Mesenchymal stem cell (in vitro differentiated cells and primary cell): ENCODE measurements around the gene FUCA2.

Source experiments
- DNase-seq: peaks from one replicate; pipeline ENCODE4 v3.0.0-alpha.2; 2013
- H2AFZ ChIP-seq: one replicate; pipeline ENCODE4 v1.6.1; 2013; ENCODE audit warnings: low read depth, mild to moderate bottlenecking, control low read depth, inconsistent platforms, low read length, moderate library complexity
- H2AK5ac ChIP-seq: 2 replicates; pipeline ENCODE4 v1.6.1; 2013; ENCODE audit warnings: low read length, moderate library complexity, mild to moderate bottlenecking, inconsistent platforms; ENCODE audit not compliant: severe bottlenecking
- H2BK120ac ChIP-seq: one replicate; pipeline ENCODE4 v1.6.1; 2013; ENCODE audit warnings: low read depth, mild to moderate bottlenecking, inconsistent platforms, low read length, moderate library complexity
- H2BK12ac ChIP-seq, 2 experiments: one replicate each; pipeline ENCODE4 v1.6.1; 2013; ENCODE audit warnings: inconsistent platforms in 2 of 2, low read length in 2 of 2, mild to moderate bottlenecking in 2 of 2, moderate library complexity in 2 of 2, control low read depth in 1 of 2
- H2BK15ac ChIP-seq: one replicate; pipeline ENCODE4 v1.6.1; 2013; ENCODE audit warnings: mild to moderate bottlenecking, low read depth, inconsistent platforms; ENCODE audit not compliant: poor library complexity, severe bottlenecking
- H2BK5ac ChIP-seq: 2 replicates; pipeline ENCODE4 v1.6.1; 2013; ENCODE audit warnings: low read depth, mild to moderate bottlenecking, low read length, control low read depth, inconsistent platforms; ENCODE audit not compliant: poor library complexity, severe bottlenecking
- H3K14ac ChIP-seq, 2 experiments: one replicate each; pipeline ENCODE4 v1.6.1; 2013; ENCODE audit warnings: inconsistent platforms in 2 of 2, low read length in 2 of 2, control low read depth in 1 of 2, mild to moderate bottlenecking in 1 of 2, moderate library complexity in 1 of 2
- H3K18ac ChIP-seq, 2 experiments: one replicate each; pipeline ENCODE4 v1.6.1; 2013; ENCODE audit warnings: inconsistent platforms in 2 of 2, low read length in 2 of 2, control low read depth in 1 of 2, low read depth in 1 of 2, mild to moderate bottlenecking in 1 of 2
- H3K23ac ChIP-seq, 2 experiments: one replicate each; pipeline ENCODE4 v1.6.1; 2013; ENCODE audit warnings: inconsistent platforms in 2 of 2, low read length in 2 of 2, mild to moderate bottlenecking in 2 of 2, moderate library complexity in 2 of 2, control low read depth in 1 of 2
- H3K27ac ChIP-seq: 2 replicates; pipeline ENCODE4 v1.5.1; 2013; ENCODE audit warnings: mild to moderate bottlenecking, moderate library complexity, low read length, control low read depth, inconsistent platforms; ENCODE audit not compliant: poor library complexity, severe bottlenecking
- H3K27me3 ChIP-seq, 2 experiments: 2 replicates each; pipeline versions ENCODE4 v1.6.1 to v1.7.0; 2013; ENCODE audit warnings: low read length in 2 of 2, mild to moderate bottlenecking in 2 of 2, moderate library complexity in 2 of 2, control low read depth in 1 of 2, inconsistent platforms in 1 of 2; ENCODE audit not compliant: control insufficient read depth in 1 of 2, insufficient read depth in 1 of 2
- H3K36me3 ChIP-seq, 2 experiments: 2 replicates each; pipeline versions ENCODE4 v1.6.1 to v1.7.0; 2013; ENCODE audit warnings: low read length in 2 of 2, control low read depth in 1 of 2, inconsistent platforms in 1 of 2, low read depth in 1 of 2, mild to moderate bottlenecking in 1 of 2; ENCODE audit not compliant: insufficient read depth in 2 of 2, control insufficient read depth in 1 of 2
- H3K4ac ChIP-seq, 2 experiments: one replicate each; pipeline ENCODE4 v1.6.1; 2013; ENCODE audit warnings: inconsistent platforms in 2 of 2, low read length in 2 of 2, mild to moderate bottlenecking in 2 of 2, moderate library complexity in 2 of 2, control low read depth in 1 of 2, low read depth in 1 of 2
- H3K4me1 ChIP-seq: 2 replicates; pipeline ENCODE4 v1.6.1; 2013; ENCODE audit warnings: low read depth, low read length, control low read depth; ENCODE audit not compliant: control insufficient read depth, insufficient read depth
- H3K4me2 ChIP-seq: 2 replicates; pipeline ENCODE4 v1.6.1; 2013; ENCODE audit warnings: low read length, mild to moderate bottlenecking, inconsistent platforms; ENCODE audit not compliant: poor library complexity, severe bottlenecking
- H3K4me3 ChIP-seq, 2 experiments: 2 replicates each; pipeline versions ENCODE4 v1.5.1 to v1.7.0; 2013; ENCODE audit warnings: low read length in 2 of 2, mild to moderate bottlenecking in 2 of 2, control low read depth in 1 of 2, low read depth in 1 of 2; ENCODE audit not compliant: insufficient read depth in 1 of 2
- H3K79me1 ChIP-seq: replicated peaks from 2 replicates; pipeline ENCODE4 v1.6.1; 2013; ENCODE audit warnings: mild to moderate bottlenecking, control low read depth, low read length, inconsistent platforms; ENCODE audit not compliant: poor library complexity, severe bottlenecking
- H3K9ac ChIP-seq: 2 replicates; pipeline ENCODE4 v1.7.0; 2013; ENCODE audit warnings: mild to moderate bottlenecking, low read length, moderate library complexity
- H3K9me3 ChIP-seq: 2 replicates; pipeline ENCODE4 v1.7.0; 2013; ENCODE audit warnings: mild to moderate bottlenecking, low read length; ENCODE audit not compliant: control insufficient read depth
- H4K8ac ChIP-seq: one replicate; pipeline ENCODE4 v1.6.1; 2013; ENCODE audit warnings: inconsistent platforms, mild to moderate bottlenecking, low read length, moderate library complexity
- H4K91ac ChIP-seq: one replicate; pipeline ENCODE4 v1.6.1; 2013; ENCODE audit warnings: mild to moderate bottlenecking, low read length, inconsistent platforms
- WGBS: methylation state at CpG from one replicate; pipeline ENCODE4 v1.1.7; 2013; ENCODE audit warnings: mixed read lengths; 5-methylcytosine and 5-hydroxymethylcytosine counted together

The FUCA2 gene

GRCh38 chr6:143501851-143502250 is 9.7 kb downstream of the FUCA2 start:
- Histone ChIP-seq H3K9ac (no peak overlapping the region), H3K36me3 (peaks cover 6 to 96% of the 10 kb centered on the region in 2 experiments), H4K91ac (no peak overlapping the region), H3K27ac (no peak overlapping the region), H3K18ac (no peak overlapping the region), H3K4me2 (no peak overlapping the region), H2BK120ac (no peak overlapping the region), H2AFZ (no peak overlapping the region), H3K4ac (no peak overlapping the region), H2BK5ac (no peak overlapping the region), H2AK5ac (no peak overlapping the region), H3K9me3 (no peaks in the 10 kb centered on the region), H3K4me3 (no peak overlapping the region), H2BK12ac (no peak overlapping the region), H4K8ac (no peak overlapping the region), H2BK15ac (no peak overlapping the region), H3K4me1 (no peaks in the 10 kb centered on the region), H3K14ac (no peak overlapping the region), H3K79me1 (peaks cover 23% of the 10 kb centered on the region), H3K27me3 (no peaks in the 10 kb centered on the region), H3K23ac (no peak overlapping the region)
- no peak for DNase-seq
- 98% methylated on average over 2 of the region's 2 CpGs for WGBS

DNA sequence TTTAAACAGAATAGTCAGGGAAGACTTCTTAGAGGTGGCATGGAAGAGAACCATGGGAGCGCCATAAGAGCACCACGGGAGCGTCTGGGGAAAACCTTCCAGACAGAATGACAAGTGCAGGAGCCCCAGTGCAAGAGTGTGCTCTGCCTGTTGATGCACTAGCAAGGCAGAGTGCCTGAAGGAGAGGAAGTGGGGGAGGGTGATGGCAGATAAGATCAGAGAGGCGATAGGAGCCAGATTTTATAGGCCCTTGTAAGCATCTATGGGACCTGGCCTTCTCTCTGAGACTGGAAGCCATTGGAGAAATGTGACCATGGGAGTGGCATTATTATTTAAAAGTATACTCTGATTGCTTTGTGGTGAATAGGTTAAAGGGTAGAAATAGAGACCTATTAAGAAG is 13.1 kb downstream of the FUCA2 start:
- Histone ChIP-seq H3K27ac (no peak overlapping the region), H2AFZ (no peak overlapping the region), H3K79me1 (peaks cover 13% of the 10 kb centered on the region), H4K8ac (no peak overlapping the region), H3K36me3 (peaks cover 6 to 97% of the 10 kb centered on the region in 2 experiments), H4K91ac (no peak overlapping the region), H3K27me3 (no peaks in the 10 kb centered on the region), H2BK12ac (no peak overlapping the region), H3K4me3 (no peak overlapping the region), H3K18ac (no peak overlapping the region), H3K4ac (no peak overlapping the region), H3K9ac (no peak overlapping the region), H2BK120ac (no peak overlapping the region), H2AK5ac (no peak overlapping the region), H3K23ac (no peak overlapping the region), H2BK15ac (no peak overlapping the region), H3K4me2 (no peak overlapping the region), H3K9me3 (no peaks in the 10 kb centered on the region), H3K4me1 (no peaks in the 10 kb centered on the region), H2BK5ac (no peak overlapping the region), H3K14ac (no peak overlapping the region)
- WGBS, result 64% methylated on average over 4 of the region's 4 CpGs
- DNase-seq, result no peak

DNA sequence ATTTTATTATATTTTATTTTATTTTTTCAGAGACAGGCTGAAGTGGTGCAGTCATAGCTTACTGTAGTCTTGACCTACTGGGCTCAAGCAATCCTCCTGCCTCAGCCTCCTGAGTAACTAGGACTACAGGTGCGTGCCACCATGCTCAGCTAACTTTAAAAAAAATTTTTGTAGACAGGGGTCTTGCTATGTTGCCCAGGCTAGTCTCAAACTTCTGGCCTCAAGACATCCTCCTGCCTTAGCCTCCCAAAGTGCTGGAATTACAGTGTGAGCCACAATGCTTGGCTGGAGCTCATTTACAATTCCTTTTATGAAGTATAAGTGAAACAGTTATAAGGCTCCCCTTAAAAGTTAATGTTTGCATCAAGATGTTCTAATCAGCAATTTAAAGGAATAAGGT is 14.5 kb downstream of the FUCA2 start:
- H3K4me1 ChIP-seq, result no peaks in the 10 kb centered on the region
- H3K79me1 ChIP-seq, result peaks cover 8% of the 10 kb centered on the region
- H3K23ac ChIP-seq, result no peak overlapping the region
- peaks cover 6 to 88% of the 10 kb centered on the region in 2 experiments for H3K36me3 ChIP-seq
- DNase-seq, result no peak
- no peaks in the 10 kb centered on the region for H3K9me3 ChIP-seq
- H3K4me3 ChIP-seq, result no peak overlapping the region
- H2AFZ ChIP-seq, result no peak overlapping the region
- 100% methylated on average over 1 of the region's 1 CpG for WGBS
- no peak overlapping the region for H4K91ac ChIP-seq
- H2BK5ac ChIP-seq, result no peak overlapping the region
- no peak overlapping the region for H2BK15ac ChIP-seq
- no peak overlapping the region for H3K18ac ChIP-seq
- H4K8ac ChIP-seq, result no peak overlapping the region
- H3K9ac ChIP-seq, result no peak overlapping the region
- H2BK12ac ChIP-seq, result no peak overlapping the region
- no peak overlapping the region for H2AK5ac ChIP-seq
- H3K4ac ChIP-seq, result no peak overlapping the region
- no peak overlapping the region for H3K4me2 ChIP-seq
- H2BK120ac ChIP-seq, result no peak overlapping the region
- H3K27me3 ChIP-seq, result no peaks in the 10 kb centered on the region
- H3K27ac ChIP-seq, result no peak overlapping the region
- no peak overlapping the region for H3K14ac ChIP-seq

- H4K8ac ChIP-seq, result no peak overlapping the region
- no peak overlapping the region for H3K9ac ChIP-seq
- over 99% methylated on average over 8 of the region's 8 CpGs for WGBS
- H3K27ac ChIP-seq, result no peak overlapping the region
- H2BK120ac ChIP-seq, result no peak overlapping the region
- no peak overlapping the region for H4K91ac ChIP-seq
- H3K4ac ChIP-seq, result no peak overlapping the region
- H2AFZ ChIP-seq, result no peak overlapping the region
- H3K4me1 ChIP-seq, result no peaks in the 10 kb centered on the region
- no peaks in the 10 kb centered on the region for H3K9me3 ChIP-seq
- H2BK12ac ChIP-seq, result no peak overlapping the region
- H2BK15ac ChIP-seq, result no peak overlapping the region
- H3K4me2 ChIP-seq, result no peak overlapping the region
- H3K36me3 ChIP-seq, result peaks cover 6 to 44% of the 10 kb centered on the region in 2 experiments
- H3K79me1 ChIP-seq, result peaks cover 1% of the 10 kb centered on the region
- no peak overlapping the region for H2BK5ac ChIP-seq
- no peak overlapping the region for H3K4me3 ChIP-seq
- H3K14ac ChIP-seq, result no peak overlapping the region
- no peaks in the 10 kb centered on the region for H3K27me3 ChIP-seq
- no peak overlapping the region for H3K23ac ChIP-seq
- DNase-seq, result no peak
- H2AK5ac ChIP-seq, result no peak overlapping the region
- no peak overlapping the region for H3K18ac ChIP-seq
Observed at GRCh38 chr6:143490775-143491174, 20.7 kb downstream of the FUCA2 start.
